EL (cell line): ENCODE results near the gene GH1.

Source experiments
- DNase-seq: peaks from one replicate; pipeline ENCODE4 v3.0.0-alpha.2; 2016

The GH1 gene

DNA sequence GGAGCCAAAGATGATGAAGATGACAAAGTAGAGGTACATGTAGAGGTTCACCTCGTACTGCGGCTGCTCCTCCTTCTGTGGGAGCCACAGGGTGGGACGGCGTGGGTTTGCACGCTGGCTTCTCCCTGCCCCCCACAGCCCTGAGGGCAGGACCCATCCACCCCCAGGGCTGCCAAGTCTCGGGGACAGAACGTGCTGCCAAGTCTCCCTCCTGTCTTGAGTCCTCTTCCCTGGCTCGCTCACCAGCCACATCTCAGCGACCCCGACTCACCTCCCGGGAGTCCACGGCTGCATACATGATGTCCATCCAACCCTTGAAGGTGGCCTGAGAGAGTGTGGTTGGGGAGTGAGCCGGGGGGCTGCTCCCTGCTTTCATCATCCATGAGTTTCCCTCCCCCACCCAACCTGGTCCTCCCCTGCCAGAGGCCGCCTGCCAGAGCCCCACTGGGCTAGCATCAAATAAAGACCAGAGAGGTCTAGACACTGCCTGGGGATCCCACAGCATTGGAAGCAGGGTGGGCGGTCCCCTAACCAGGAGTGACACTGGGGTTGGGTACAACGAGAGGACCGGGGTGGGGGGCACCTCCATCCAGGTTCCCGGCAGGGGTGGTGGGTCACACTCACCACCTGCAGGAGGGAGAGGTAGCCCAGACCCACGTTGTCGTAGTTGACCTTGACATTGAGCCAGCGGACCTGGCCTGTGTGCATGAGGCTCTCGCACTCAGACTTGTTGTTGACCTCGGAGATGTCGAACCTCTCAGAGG, 26.3 kb upstream of the GH1 start:
- no peak for DNase-seq

DNA sequence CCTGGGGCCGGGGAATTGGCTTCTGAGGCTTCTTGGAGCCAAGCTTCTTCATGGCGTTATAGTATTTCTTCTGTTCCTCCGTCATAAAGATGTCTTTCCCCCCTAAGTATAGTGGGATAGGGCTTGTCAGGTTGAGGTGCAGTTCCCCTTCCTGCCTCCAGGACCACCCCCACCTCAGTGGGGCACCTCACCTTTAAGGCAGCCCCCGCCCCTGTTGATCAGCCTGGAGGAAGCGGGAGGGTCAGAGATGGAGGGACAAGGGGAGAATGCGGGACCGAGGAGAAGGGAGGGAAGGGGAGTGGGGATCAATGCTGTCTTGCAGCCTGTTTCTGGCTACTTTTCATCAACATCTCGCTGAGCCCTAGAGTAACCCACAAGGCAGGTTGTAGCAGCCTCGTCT, 25.1 kb upstream of the GH1 start:
- DNase-seq, result no peak

DNA sequence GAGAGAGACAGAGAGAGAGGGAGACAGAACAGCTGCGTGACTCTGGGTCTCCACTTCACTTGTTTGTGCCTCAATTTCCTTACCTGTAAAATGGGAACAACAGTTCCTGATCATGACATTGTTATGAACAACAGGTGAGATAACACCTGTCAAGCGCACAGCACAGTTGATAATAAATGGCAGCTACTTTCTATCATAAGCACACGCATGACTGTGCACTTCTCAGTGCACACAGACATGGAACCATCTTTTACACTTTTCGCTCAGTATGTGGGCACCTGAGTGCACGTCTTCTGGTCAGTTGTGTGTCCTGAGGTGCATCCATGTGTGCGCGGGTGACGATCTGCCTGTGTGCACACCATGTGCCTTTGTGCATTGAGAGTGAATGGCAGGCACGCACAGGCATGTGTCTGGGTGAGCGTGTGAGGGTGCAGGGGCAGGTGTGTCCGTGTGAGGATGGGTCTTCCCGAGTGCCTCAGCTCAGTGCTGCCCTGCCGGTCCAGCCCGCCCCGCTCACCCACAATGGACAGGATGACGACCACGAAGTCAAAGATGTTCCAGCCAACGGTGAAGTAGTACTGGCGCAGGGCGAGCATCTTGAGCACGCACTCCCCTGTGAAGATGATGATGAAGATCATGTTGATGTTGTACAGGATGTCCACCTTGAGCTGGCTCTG, 23.8 kb upstream of the GH1 start:
- no peak for DNase-seq

DNA sequence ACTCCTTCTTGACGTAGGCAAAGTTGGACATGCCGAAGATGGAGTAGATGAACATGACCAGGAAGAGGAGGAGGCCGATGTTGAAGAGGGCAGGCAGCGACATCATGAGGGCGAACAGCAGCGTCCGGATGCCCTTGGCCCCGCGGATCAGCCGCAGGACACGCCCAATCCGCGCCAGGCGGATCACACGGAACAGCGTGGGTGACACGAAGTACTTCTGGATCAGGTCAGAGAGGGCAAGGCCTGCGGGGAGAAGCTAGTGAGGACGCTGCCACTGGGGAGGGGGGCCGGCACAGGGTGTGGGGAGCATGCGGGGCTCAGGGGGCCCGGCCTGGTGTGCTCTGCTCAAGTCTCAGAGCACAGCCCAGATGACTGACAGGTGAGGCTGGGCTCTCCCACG, 23.1 kb upstream of the GH1 start:
- DNase-seq, result no peak

- no peak for DNase-seq
Observed at GRCh38 chr17:63941162-63941561, 22.5 kb upstream of the GH1 start.

DNA sequence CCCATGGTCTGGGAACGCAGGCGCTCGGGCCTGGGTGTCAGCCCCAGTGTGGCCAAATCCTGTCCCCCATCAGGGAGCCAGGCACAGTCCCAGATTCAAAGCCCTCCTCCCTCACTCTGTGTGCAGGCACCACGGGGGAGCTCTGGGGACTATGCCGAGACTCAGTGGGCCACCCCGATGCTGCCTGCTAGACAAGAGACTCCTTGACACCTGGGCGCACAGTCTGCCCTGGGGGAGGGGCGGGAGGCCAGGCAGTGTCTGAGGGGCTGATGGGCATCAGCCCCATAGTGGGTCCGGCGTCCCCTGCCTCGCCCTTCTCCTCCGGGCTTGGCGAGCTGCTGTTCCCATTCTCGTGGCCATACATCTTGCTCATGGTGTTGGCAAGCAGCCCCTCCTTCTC, 21.9 kb upstream of the GH1 start:
- DNase-seq, result no peak

GRCh38 chr17:63939884-63940283, 21.2 kb upstream of the GH1 start:
- no peak for DNase-seq

DNA sequence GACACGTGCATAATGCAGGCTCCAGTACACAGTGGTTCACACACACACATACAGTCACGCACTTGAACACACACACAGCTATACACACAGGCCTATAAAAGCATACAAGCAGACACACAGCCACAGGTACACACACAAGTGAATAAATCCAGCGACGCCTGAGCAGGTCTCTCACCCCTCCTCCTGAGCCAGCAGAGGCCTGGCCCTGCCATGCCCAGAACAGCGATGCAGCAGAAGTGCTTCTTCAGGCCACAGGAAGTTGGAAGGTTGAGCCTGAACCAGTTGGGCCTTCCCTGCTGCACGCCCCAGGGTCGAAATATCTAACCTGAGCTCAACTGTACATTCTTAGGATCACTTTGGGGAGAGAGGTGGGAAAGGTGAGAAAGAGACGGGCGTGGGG, 20.8 kb upstream of the GH1 start:
- DNase-seq, result no peak

GRCh38 chr17:63937920-63938319, 19.3 kb upstream of the GH1 start:
- DNase-seq, result no peak

- no peak for DNase-seq
Observed at GRCh38 chr17:63937319-63937718, 18.7 kb upstream of the GH1 start.

- DNase-seq, result no peak
Observed at GRCh38 chr17:63934183-63935112, 15.8 kb upstream of the GH1 start.

DNA sequence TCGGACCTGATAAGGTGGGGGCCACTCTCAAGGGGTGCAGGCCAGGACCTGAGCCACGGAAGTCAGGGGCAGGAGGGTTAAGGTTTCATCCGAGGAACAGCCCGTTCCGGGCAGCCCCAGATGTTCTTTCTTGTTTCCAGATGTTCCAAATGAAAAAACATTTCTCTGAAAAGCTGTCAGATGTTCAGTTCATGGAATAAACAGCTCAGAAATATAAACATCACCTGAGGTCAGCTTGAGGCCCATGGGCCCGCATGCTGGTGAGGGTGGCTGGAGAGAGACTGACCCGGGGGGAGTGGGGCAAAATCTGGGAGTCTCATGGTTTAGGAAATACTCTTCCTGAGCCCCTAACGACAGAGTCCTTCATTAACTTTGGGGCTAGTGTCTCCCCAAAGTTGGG, 15.0 kb upstream of the GH1 start:
- DNase-seq, result no peak

DNA sequence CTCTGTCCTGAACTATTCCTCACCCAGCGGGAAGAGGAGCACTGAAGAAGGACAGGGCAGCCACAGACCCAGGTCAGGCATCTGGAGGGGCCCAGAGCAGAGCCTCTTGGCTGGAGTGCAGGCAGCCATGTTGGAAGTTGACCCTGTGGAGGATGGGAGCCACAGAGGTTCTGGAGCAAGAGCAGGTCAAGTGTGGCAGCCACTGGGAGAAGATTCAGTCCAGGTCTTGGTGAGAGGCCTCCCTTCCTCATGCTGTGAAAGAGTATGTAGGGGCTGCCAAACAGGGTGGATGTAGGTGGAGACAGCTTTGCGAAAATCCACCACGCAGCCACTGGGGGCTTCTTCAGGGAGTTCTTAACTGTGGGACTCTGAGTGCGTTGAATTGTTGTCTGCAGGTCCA, 14.1 kb upstream of the GH1 start:
- no peak for DNase-seq

- no peak for DNase-seq
Observed at GRCh38 chr17:63931981-63932561, 13.4 kb upstream of the GH1 start, which contains the start of gene CD79B. CD79B (minus strand) TSS chr17:63932331; CDS start chr17:63932261, 70 bp downstream.

DNA sequence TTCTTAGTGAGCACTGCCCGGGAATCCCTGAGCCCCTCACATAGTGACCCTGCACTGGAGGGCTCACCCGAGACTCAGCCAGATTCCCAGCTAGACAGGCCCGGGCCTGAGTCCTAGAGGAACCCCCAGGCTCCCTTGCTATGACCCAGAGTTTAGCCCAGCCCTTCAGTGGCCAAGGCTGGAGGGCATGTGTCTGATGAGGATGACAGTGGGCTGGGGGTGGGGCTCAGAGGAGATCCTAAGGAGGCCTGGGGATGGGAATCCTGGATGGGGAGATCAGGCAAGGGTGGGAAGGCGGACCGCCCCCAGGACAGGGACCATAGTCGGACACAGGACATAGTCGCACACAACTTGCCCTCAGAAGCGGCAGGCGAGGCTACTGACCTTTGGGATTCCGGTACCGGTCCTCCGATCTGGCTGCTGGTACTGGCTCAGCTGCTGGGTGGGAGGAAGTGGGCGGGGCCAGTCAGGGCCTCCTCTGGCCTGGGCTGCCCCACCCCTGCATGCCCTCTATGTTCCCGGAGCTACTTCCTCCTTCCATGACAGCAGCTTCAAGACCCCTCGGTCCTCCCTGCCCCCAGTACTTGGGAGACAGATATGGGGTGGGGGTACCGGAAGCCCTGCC, 12.4 kb upstream of the GH1 start:
- DNase-seq, result peak; percentile 32

GRCh38 chr17:63929860-63930766, 11.5 kb upstream of the GH1 start:
- DNase-seq, result no peak

GRCh38 chr17:63928966-63929695, 10.5 kb upstream of the GH1 start:
- DNase-seq, result no peak

DNA sequence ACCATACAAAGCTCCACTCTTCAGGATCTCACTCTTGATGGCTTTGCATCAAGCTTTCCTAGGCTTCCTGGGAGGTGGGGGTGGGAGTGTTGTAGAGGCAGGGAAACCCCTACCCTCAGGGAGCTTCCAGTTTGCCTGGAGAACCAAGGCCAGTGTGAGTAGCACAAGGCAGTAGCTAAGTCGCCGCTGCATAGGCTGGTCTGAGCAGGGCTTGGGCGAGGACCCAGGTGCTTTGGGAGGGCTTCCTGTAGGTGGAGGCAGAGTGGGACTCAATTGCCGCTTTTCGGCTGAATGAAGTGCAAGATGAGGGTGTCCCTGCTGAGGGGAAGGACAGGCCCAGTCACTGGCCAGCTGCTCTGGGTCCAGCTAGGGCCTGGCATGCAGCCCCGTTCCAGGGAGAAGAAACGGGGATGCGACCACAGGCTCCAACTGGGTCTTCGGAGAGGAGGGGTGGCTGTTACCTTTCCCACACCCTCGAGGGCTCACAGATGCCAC, 9.6 kb upstream of the GH1 start:
- DNase-seq, result no peak

GRCh38 chr17:63927464-63928171, 9.0 kb upstream of the GH1 start:
- no peak for DNase-seq

GRCh38 chr17:63926164-63926563, 7.5 kb upstream of the GH1 start:
- no peak for DNase-seq
